ENCODE results near the gene SLC26A8. TPM values are rescaled to one million over a fixed set of nuclear protein-coding genes. Genes with fewer than 3 reads are reported as not detected.
"Not testable (repeated sequence)": the region's sequence is repeated elsewhere in the genome, so short reads cannot be mapped to it uniquely, and the experiment has no call there.

The SLC26A8 gene
- total RNA-seq, 1 experiment from 2014 or later, result not detected

- no TSS peak for BruUV-seq (replicated peaks)
- Histone ChIP-seq H3K79me2 (ENCODE audit: insufficient read depth, low read length) (no peaks in the 10 kb centered on the region), H3K9me3 (ENCODE audit: control insufficient read depth in 1 of 2, insufficient read depth in 1 of 2, low read depth in 1 of 2, low read length in 2 of 2) (no peaks in the 10 kb centered on the region; a peak in 1 of 4 replicates), H3K36me3 (ENCODE audit: control insufficient read depth in 1 of 2, insufficient read depth in 2 of 2, low read length in 2 of 2) (no peaks in the 10 kb centered on the region), H3K9me2 (ENCODE audit: insufficient read depth) (no peaks in the 10 kb centered on the region), H3K27ac (ENCODE audit: low read depth, low read length) (no peak overlapping the region), H3K9ac (ENCODE audit: low read length) (no peak overlapping the region), H3K4me2 (ENCODE audit: low read length) (no peak overlapping the region), H3K4me3 (replicated peaks in 1 of 2; ENCODE audit: low read depth in 1 of 2, low read length in 2 of 2) (no peak overlapping the region), H3K27me3 (ENCODE audit: insufficient read depth, low read length) (no peaks in the 10 kb centered on the region), H4K20me1 (ENCODE audit: insufficient read depth) (no peaks in the 10 kb centered on the region), H2AFZ (ENCODE audit: low read depth, low read length, poor library complexity, severe bottlenecking) (no peak overlapping the region), H3K4me1 (ENCODE audit: control insufficient read depth in 1 of 2, insufficient read depth in 2 of 2, low read length in 2 of 2) (no peaks in the 10 kb centered on the region)
- no peak for TF ChIP-seq ELF1 (IDR thresholded peaks at IDR 0.05; ENCODE audit: borderline replicate concordance, low read depth)
- no peak for TF ChIP-seq SIN3A (IDR thresholded peaks at IDR 0.05; ENCODE audit: low read depth)
- no peak for TF ChIP-seq POLR2AphosphoS5 (IDR thresholded peaks at IDR 0.05; ENCODE audit: low read depth, low read length)
- no peak for TF ChIP-seq MAX (IDR thresholded peaks at IDR 0.05)
- no peak for TF ChIP-seq JUND (IDR thresholded peaks at IDR 0.05)
- no peak for TF ChIP-seq EZH2phosphoT487 (IDR thresholded peaks at IDR 0.05; ENCODE audit: borderline replicate concordance)
- no peak for TF ChIP-seq CTCF (IDR thresholded peaks at IDR 0.05 in 2 of 3, conservative IDR thresholded peaks at IDR 0.05 in 1 of 3; ENCODE audit: borderline replicate concordance in 1 of 3, insufficient read depth in 1 of 3, low read depth in 2 of 3, low read length in 2 of 3)
- no peak for TF ChIP-seq YY1 (IDR thresholded peaks at IDR 0.05; ENCODE audit: extremely low read depth, insufficient replicate concordance, low read depth, low read length)
- no peak for TF ChIP-seq SRF (IDR thresholded peaks at IDR 0.05; ENCODE audit: low read depth)
- no peak for TF ChIP-seq ZFX (IDR thresholded peaks at IDR 0.05)
- no peak for TF ChIP-seq EGR1 (IDR thresholded peaks at IDR 0.05; ENCODE audit: low read depth)
- TF ChIP-seq, protein P1, sequence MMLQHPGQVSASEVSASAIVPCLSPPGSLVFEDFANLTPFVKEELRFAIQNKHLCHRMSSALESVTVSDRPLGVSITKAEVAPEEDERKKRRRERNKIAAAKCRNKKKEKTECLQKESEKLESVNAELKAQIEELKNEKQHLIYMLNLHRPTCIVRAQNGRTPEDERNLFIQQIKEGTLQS (IDR thresholded peaks at IDR 0.05), result no peak
- TF ChIP-seq EZH2 (IDR thresholded peaks at IDR 0.05), result no peak
- no peak for TF ChIP-seq CEBPB (IDR thresholded peaks at IDR 0.05; ENCODE audit: low read depth)
- ChIA-PET CTCF (no interaction called here), RAD21 (ENCODE audit: low non-redundant PET in 1 of 2, low total read pairs in 2 of 2, uncharacterized antibody in 2 of 2, unreplicated experiment in 2 of 2) (no interaction called here), POLR2A (no interaction called here)
- intact Hi-C loops (cut with micrococcal nuclease), result no loop called here
- DNase-seq (ENCODE audit: low read depth, low spot score), result no peak
- ATAC-seq, result no peak; the same call in 1 of the 2 replicates
These were observed 90.6 kb downstream of the SLC26A8 start for GRCh38 chr6:35933844-35934243.

GRCh38 chr6:35931873-35932272 lies 92.6 kb downstream of the SLC26A8 start:
- H4K20me1 ChIP-seq (ENCODE audit: insufficient read depth); H2AFZ ChIP-seq (ENCODE audit: low read depth, low read length, poor library complexity, severe bottlenecking); H3K9me2 ChIP-seq (ENCODE audit: insufficient read depth); POLR2A ChIA-PET; H3K9me3 ChIP-seq (ENCODE audit: control insufficient read depth in 1 of 2, insufficient read depth in 1 of 2, low read depth in 1 of 2, low read length in 2 of 2); H3K36me3 ChIP-seq (ENCODE audit: control insufficient read depth in 1 of 2, insufficient read depth in 2 of 2, low read length in 2 of 2); H3K79me2 ChIP-seq (ENCODE audit: insufficient read depth, low read length); H3K27me3 ChIP-seq (ENCODE audit: insufficient read depth, low read length); H3K27ac ChIP-seq (ENCODE audit: low read depth, low read length); H3K4me2 ChIP-seq (ENCODE audit: low read length); H3K4me3 ChIP-seq (replicated peaks in 1 of 2; ENCODE audit: low read depth in 1 of 2, low read length in 2 of 2); RAD21 ChIA-PET (ENCODE audit: low non-redundant PET in 1 of 2, low total read pairs in 2 of 2, uncharacterized antibody in 2 of 2, unreplicated experiment in 2 of 2); ATAC-seq; BruUV-seq (replicated peaks); H3K4me1 ChIP-seq (ENCODE audit: control insufficient read depth in 1 of 2, insufficient read depth in 2 of 2, low read length in 2 of 2); intact Hi-C loops (cut with micrococcal nuclease); H3K9ac ChIP-seq (ENCODE audit: low read length); CTCF ChIA-PET; DNase-seq (ENCODE audit: low read depth, low spot score): not testable (repeated sequence)

Measured in HCT116 (cell line).